Suprapubic skin (tissue), 3 donors: ENCODE measurements around the gene PRKCG.

ENCODE experiments used
- CTCF ChIP-seq, 2 donors: fragments of 200-600 bp in 1 of 2; fragments of 450-650 bp in 1 of 2; sonication (generic) in 1 of 2; IDR thresholded peaks; one replicate each; pipeline ENCODE4 v1.5.1; 2016 to 2019; ENCODE audit warnings: antibody characterized with exemption in 2 of 2, mild to moderate bottlenecking in 1 of 2, moderate library complexity in 1 of 2
- POLR2A ChIP-seq, 2 donors: fragments of 450-650 bp; IDR thresholded peaks; one replicate each; pipeline ENCODE4 v1.6.1; 2017; ENCODE audit warnings: antibody characterized with exemption in 2 of 2, mild to moderate bottlenecking in 2 of 2, moderate library complexity in 2 of 2

GRCh38 chr19:53908935-53909415 is 27.0 kb downstream of the PRKCG start, which contains the start of gene CACNG7:
- TF ChIP-seq CTCF (IDR thresholded peaks at IDR 0.05), result no peak
- no peak for TF ChIP-seq POLR2A (IDR thresholded peaks at IDR 0.05)
